Endothelial cell of hepatic sinusoid (primary cell): ENCODE measurements around the gene ADAMTS4.

Experiments
- in situ Hi-C: cut with HindIII; loops from 2 replicates; pipeline ENCODE4 v1.10.0; 2017; ENCODE audit warnings: low sequenced_read_pairs

The ADAMTS4 gene, protein sequence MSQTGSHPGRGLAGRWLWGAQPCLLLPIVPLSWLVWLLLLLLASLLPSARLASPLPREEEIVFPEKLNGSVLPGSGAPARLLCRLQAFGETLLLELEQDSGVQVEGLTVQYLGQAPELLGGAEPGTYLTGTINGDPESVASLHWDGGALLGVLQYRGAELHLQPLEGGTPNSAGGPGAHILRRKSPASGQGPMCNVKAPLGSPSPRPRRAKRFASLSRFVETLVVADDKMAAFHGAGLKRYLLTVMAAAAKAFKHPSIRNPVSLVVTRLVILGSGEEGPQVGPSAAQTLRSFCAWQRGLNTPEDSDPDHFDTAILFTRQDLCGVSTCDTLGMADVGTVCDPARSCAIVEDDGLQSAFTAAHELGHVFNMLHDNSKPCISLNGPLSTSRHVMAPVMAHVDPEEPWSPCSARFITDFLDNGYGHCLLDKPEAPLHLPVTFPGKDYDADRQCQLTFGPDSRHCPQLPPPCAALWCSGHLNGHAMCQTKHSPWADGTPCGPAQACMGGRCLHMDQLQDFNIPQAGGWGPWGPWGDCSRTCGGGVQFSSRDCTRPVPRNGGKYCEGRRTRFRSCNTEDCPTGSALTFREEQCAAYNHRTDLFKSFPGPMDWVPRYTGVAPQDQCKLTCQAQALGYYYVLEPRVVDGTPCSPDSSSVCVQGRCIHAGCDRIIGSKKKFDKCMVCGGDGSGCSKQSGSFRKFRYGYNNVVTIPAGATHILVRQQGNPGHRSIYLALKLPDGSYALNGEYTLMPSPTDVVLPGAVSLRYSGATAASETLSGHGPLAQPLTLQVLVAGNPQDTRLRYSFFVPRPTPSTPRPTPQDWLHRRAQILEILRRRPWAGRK

DNA sequence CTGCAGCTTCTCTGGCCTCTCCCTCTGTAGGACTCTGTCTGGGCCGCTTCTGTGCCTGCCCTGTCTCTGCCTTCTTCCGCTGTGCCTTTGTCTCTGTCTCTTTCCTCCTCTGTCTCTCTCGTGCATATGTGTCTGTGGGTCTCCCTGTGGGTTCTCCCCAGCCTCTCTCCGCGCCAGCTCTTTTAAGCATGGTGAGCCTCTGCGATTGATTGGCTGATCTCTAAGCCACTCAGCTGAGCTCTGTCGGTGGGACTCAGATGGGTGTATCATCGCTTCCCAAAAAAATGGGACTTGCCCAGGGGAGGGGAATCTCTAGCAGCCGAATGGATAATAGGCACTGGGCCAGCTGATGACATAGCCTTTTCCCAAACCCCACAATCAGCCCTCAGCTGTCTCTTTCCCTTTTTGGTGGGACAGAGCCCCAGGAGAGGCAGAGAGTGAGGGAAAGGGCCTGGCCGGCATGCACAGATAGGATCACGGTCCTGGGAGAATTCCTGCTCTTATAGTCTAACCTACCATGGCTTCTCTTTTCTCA, at the start of gene ADAMTS4:
ADAMTS4 (minus strand) TSS at position 158 of the 535 bp plus-strand sequence. CDS start 427 bp downstream, outside the sequence.
- in situ Hi-C loops = no loop called here

DNA sequence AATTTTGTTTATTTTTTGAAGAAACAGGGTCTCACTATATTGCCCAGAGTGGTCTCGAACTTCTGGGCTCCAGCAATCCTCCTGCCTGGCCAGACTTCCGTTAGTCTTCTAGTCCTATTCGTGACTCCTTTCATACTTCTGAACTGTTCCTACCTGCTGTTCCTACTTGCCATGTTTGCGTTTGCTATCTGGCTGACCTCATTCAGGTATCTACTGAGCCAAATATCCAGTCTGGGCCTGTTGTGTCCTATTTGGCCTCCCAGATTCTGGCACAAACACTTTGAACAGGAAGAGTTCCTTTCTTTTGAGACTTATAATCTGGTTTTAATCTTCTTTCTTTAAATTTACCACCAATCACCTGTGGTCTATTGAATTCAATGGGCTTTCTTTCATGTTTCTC, 46.0 kb upstream of the ADAMTS4 start:
- in situ Hi-C loops = no loop called here

DNA sequence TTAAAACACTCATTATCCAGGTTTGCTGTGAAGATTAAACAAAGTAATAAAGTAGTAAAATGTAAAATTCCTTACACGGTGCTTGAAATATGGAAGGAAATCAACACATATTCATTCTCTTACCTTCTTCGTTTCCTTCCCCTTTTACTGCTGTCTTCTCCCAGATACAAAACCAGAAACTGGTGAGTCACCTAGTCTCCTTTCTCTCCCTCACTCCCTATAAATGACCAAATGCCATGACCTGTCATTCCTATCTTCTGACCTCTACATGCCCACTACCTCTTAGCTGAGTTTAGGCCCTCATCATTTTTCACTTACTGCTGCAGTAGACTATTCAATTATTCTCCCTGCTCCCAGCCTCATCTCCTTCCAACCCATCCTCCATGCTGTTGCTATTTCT, 43.5 kb upstream of the ADAMTS4 start:
- in situ Hi-C loops = no loop called here

DNA sequence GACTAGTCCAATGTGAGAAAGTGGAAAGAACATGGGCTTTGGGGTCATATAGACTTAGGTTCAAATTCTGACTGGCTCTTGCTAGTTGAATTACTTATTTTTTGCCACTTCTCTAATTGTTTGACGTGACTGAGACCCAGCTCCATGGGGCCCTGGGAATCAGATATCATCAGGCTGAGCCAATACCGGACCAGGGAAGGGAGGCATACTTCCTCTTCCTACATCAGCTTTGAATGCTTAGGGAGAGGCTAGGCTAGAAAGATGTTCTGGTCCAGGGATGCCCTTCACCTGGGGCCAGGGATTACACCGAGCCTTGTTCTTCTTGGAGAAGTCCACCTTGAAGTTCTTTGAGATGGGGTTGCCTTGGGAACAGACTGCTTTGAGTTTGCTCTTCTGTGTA, 42.8 kb upstream of the ADAMTS4 start:
- in situ Hi-C loops = no loop called here

GRCh38 chr1:161238039-161238473, 39.2 kb upstream of the ADAMTS4 start, which contains the start of gene NR1I3:
NR1I3 (minus strand) TSS chr1:161238203; CDS start chr1:161236565, 1,638 bp downstream.
- in situ Hi-C loops = no loop called here

DNA sequence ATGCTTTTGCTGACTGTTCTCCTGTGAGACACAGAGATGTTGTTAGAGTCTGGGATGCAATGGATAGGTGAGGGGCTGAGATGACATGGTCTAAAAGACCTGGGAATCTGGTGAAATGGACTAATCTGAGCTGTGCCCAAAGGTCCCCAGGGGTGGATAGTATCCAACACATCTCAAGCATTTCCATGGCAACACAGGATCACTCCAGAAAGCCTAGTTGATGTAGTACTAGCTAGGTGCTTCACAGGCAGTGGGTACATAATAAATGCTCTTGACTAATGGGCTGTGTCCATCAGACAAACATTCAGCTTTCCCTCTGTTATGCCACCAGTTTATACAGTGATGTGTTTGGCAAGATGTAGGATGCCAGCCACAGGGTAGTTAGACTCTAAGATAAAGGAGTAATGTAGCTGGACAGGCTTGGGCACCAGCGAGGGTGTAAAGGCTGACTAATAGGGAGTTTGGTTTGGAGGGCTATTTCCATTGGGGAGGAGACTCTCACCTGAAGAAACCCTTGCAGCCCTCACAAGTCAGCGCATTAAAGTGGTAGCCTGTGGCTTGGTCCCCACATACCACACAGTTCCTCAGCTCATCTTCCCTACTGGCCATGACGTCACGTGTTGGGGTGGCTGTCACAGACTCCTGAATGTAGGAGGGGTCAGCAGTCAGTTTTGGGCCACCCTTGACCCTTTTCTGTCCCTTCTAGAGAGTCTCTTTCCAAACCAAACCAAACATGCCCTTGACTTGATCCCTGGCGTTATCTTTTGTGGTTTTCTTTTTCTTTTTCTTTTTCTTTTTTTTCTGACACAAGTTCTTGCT, 37.3 kb upstream of the ADAMTS4 start:
- in situ Hi-C loops = no loop called here

GRCh38 chr1:161233102-161233501, 34.2 kb upstream of the ADAMTS4 start:
- in situ Hi-C loops = no loop called here

GRCh38 chr1:161230762-161231161, 31.9 kb upstream of the ADAMTS4 start:
- in situ Hi-C loops = no loop called here

DNA sequence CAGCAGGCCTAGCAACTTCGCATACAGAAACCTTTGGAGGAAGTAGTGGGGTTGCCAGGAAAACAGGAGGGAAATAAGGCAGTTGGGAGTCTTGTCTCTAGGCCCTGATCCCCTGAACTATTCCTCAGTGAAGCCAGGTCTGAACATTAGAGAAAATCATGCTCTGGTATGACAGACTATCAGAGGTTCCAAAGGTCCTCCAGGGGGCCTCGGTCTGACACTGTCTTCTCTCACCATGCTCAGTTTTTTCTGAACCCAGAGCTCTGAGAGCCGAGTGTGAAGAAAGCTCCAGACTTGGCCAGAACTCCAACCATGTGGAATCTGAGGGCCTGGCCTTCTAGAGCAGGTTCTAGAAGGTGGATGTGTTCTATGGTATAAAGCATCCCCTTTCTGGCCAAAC, 31.0 kb upstream of the ADAMTS4 start:
- in situ Hi-C loops = no loop called here

- in situ Hi-C loops = no loop called here
Measured at GRCh38 chr1:161228032-161228431, 29.2 kb upstream of the ADAMTS4 start.

GRCh38 chr1:161227196-161227871, 28.5 kb upstream of the ADAMTS4 start:
- in situ Hi-C loops = no loop called here

DNA sequence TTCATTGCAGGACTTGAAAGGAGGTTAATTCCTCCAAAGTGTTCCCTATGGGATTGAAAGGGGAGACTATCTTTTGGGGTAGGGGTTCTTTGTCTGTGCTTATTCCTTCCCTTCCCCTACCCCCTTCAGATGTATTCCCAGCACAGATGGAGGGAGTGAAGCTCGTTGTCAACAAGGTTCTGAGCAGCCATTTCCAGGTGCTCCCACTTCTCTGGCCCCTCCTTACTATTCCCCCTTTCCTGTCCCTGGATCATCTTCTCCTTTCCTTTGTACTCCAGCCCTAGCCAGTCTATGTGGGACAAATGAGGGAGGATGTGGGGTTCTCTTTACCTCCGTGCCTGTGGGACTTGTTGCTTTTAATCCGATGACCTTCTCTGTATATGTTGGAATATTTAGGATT, 27.9 kb upstream of the ADAMTS4 start:
- in situ Hi-C loops = no loop called here

- in situ Hi-C loops = no loop called here
Measured at GRCh38 chr1:161226320-161226711, 27.5 kb upstream of the ADAMTS4 start.

GRCh38 chr1:161225534-161226319, 26.9 kb upstream of the ADAMTS4 start, which contains the start of gene TOMM40L:
TOMM40L (plus strand) TSS chr1:161226060; CDS start chr1:161226490, 430 bp downstream.
- in situ Hi-C loops = no loop called here

GRCh38 chr1:161225178-161225533, 26.3 kb upstream of the ADAMTS4 start:
- in situ Hi-C loops = no loop called here

DNA sequence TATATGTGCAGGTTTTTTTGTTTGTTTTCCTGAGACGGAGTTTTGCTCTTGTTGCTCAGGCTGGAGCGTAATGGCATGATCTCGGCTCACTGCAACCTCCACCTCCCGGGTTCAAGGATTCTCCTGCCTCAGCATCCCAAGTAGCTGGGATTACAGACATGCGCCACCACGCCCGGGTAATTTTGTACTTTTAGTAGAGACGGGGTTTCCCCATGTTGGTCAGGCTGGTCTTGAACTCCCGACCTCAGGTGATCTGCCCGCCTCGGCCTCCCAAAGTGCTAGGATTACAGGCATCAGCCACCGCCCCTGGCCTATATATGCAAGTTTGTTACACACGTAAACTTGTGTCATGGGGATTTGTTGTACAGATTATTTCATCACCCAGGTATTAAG, 25.8 kb upstream of the ADAMTS4 start:
- in situ Hi-C loops = loop anchor here (5.0 kb wide), 1 partner anchor 97 kb away; no protein-coding TSS in a partner anchor

DNA sequence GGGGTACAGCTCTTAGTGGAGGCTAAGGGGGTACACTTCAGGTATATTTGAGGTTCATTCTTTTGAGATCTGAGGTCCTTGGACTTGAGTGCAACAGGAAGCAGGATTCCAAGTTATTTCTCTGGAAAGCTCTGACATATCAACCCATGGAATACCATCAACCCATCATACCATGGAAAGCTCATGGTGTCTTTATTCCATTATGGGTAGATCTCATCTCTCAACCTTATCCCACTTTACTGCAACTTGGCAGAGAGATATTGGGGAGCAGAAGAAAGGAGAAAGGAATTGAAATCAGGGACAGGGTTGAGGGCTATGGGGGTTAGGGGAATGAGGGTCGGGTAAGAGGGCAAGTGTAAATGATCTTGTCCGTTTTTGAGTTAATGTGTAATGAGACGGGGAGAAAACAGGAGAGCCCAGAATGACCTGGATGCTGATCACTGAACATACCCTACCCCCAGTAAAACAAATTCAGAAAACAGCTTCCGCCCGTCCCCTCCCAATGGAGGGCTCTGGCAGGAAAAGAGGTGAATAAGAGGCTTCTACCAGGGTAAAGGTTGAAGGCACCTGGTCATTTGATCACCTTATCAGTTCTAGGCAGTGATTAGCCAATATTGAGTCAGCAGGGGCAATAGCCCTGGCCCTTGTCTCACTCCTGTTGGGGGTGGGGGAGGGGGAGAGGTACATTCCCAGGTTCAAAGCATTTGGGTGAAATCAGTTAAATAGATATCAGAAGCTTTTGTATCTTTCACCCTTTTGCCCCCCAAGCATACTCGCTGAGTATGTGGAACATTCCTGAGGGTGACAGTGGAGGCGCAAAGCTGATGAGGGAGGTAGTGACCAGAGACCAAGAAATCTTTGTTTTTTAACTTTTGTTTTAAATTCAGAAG, 25.2 kb upstream of the ADAMTS4 start:
- in situ Hi-C loops = loop anchor here (5.0 kb wide), 1 partner anchor 97 kb away; no protein-coding TSS in a partner anchor
